Measurements from ENCODE around the gene ITPR2. TPM values are rescaled to one million over a fixed set of nuclear protein-coding genes. Genes with fewer than 3 reads are reported as not detected.

The ITPR2 gene
- polyA plus RNA-seq, 1 of the 3 experiments (the other 2 are of a cell fraction): 2.3 TPM

- H3K79me2 ChIP-seq (ENCODE audit: insufficient read depth): peaks cover 4% of the 10 kb centered on the region; the same call in 1 of the 2 replicates
- no peak overlapping the region for H2AFZ ChIP-seq (ENCODE audit: low read depth)
- peaks cover 12 to 15% of the 10 kb centered on the region in 2 experiments for H3K4me1 ChIP-seq (ENCODE audit: control insufficient read depth in 1 of 2, insufficient read depth in 2 of 2, low read depth in 1 of 2, low read length in 1 of 2)
- no peaks in the 10 kb centered on the region for H3K27me3 ChIP-seq (ENCODE audit: insufficient read depth)
- POLR2A ChIA-PET: no interaction called here
- H3K36me3 ChIP-seq (replicated peaks in 1 of 2; ENCODE audit: control insufficient read depth in 1 of 2, insufficient read depth in 2 of 2, low read length in 1 of 2): peaks cover 0 to 2% of the 10 kb centered on the region in 2 experiments
- DNase-seq: no peak
- H3K4me3 ChIP-seq (ENCODE audit: low read depth in 2 of 2, low read length in 1 of 2): no peak overlapping the region
- 100% methylated on average over 2 of the region's 2 CpGs for WGBS (ENCODE audit: low lambda C conversion rate)
- no peak overlapping the region for H3K4me2 ChIP-seq
- H3K27ac ChIP-seq (ENCODE audit: low read depth in 2 of 2, low read length in 1 of 2): no peak overlapping the region
- no peaks in the 10 kb centered on the region for H3K9me2 ChIP-seq
- TF ChIP-seq CHD2 (IDR thresholded peaks at IDR 0.05; ENCODE audit: low read length, partially characterized antibody) (no peak), FOXJ3 (CRISPR knock-in tag; IDR thresholded peaks at IDR 0.05) (no peak), NRF1 (IDR thresholded peaks at IDR 0.05; ENCODE audit: low read depth, low read length) (no peak), EP300 (IDR thresholded peaks at IDR 0.05; ENCODE audit: borderline replicate concordance in 1 of 2, low read depth in 1 of 2, low read length in 1 of 2) (no peak), NFIC (IDR thresholded peaks at IDR 0.05; ENCODE audit: borderline replicate concordance) (no peak), ZBTB33 (IDR thresholded peaks at IDR 0.05; ENCODE audit: borderline replicate concordance, low read depth) (no peak), USF1 (IDR thresholded peaks at IDR 0.05; ENCODE audit: borderline replicate concordance, low read depth) (no peak), IRF3 (IDR thresholded peaks at IDR 0.05; ENCODE audit: low read depth, low read length) (no peak), RCOR1 (IDR thresholded peaks at IDR 0.05; ENCODE audit: low read length) (no peak), JUND (IDR thresholded peaks at IDR 0.05) (no peak), TEAD4 (IDR thresholded peaks at IDR 0.05; ENCODE audit: borderline replicate concordance, insufficient read depth) (no peak), MXI1 (IDR thresholded peaks at IDR 0.05; ENCODE audit: low read depth, low read length) (no peak), FOXM1 (IDR thresholded peaks at IDR 0.05; ENCODE audit: low read depth) (no peak), RXRA (IDR thresholded peaks at IDR 0.05; ENCODE audit: borderline replicate concordance, low read depth) (no peak), TCF12 (IDR thresholded peaks at IDR 0.05) (no peak), USF2 (IDR thresholded peaks at IDR 0.05; ENCODE audit: borderline replicate concordance, low read depth, low read length) (no peak)
- CTCF ChIA-PET: interaction anchor here (0.6 kb wide), 1 partner anchor 12 kb away, joined by 3 read pairs; no protein-coding TSS in a partner anchor
- H3K9ac ChIP-seq: no peak overlapping the region
- peaks cover 9% of the 10 kb centered on the region for H3F3A ChIP-seq (replicated peaks; ENCODE audit: insufficient read depth)
- H4K20me1 ChIP-seq (ENCODE audit: insufficient read depth): no peaks in the 10 kb centered on the region
- no peaks in the 10 kb centered on the region for H3K9me3 ChIP-seq
Measured at GRCh38 chr12:26725276-26725916, 107.6 kb downstream of the ITPR2 start.
